GM18517 (cell line): ENCODE measurements around the gene S100B.

Source experiments
- ATAC-seq: cut with Tn5 transposase; IDR thresholded peaks from one replicate; pipeline ENCODE4 v1.9.1; 2021; ENCODE audit warnings: mild to moderate bottlenecking, moderate library complexity; ENCODE audit not compliant: unreplicated experiment

S100B gene

DNA sequence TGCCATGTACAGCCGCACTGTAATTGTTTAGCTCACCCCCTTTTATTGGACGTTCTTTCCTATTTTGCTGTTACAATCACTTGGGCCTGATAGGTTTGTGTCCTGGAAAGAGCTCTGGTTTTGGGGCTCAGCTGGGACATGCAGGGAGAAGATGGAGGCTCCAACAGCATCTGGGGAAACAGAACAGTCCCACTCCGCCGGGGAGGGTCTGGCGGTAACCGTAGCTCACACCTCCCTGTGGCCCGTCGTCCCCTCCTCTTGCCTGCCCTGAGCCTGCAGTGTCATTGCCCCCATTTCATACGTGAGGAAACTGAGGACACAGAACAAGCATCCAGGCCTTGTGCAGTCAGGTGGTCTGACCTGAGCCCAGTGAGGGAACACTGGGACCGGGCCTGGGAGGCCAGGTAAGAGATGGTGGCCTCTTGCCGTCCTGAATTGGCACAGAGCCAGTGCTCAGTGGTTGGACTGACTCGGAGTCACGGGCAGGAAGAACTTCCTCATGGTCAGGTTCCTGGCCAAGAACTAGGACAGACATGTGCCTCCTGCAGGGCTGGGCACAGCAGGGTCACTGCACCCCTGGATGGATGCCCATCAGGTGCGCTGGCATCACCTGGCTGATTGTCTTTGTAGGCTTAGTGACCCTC, 41.8 kb downstream of the S100B start:
- no peak for ATAC-seq

DNA sequence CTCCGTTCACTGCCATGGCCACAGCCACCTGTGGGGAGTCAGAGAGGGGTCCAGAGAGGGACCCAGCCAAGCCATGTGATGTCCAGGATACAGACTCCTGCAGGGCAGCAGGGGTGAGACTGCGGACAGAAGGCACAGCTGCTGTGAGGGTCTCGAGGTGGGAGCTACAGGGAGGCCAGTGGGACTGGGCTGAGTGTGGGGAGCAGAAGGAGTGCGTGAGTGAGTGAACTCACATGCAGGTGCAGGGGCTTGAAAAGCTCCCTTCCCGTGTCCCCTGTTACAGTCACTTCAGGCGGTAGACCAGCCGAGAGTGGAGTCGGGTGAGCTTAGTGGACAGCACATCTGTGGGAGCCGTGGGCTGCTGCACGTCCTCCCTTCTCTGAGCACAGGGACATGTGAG, 42.4 kb downstream of the S100B start:
- ATAC-seq = no peak

DNA sequence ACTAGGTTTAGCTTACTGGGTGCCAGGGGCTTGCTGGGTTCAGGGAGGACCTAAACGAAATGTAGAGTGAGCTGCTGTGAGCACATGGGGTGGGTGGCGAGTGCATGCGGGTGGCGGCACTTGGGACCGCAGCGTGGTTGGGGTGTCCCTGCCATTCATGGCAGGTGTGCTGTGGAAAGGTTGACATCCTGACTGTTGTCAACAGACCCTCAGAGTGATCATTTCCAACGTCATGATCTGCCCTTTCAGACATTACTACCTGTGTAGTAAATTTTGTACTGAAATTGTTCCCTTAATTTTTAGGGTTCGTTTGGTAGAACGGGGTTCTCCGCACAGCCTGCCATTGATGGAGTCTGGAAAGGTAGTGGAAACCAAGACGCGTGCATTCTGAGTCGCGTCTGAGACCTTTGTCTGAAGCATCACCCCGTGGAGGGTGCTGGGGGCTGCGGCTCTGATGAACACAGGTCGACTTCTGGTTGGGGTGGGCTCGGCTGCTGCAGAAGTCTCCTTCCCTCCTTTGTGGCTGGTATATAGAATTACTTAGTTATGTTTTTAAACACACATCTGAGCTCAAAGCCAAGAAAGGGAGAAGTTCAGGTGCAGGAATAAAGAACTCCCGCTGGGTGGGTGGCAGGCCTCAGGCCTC, 43.3 kb downstream of the S100B start:
- ATAC-seq = no peak

DNA sequence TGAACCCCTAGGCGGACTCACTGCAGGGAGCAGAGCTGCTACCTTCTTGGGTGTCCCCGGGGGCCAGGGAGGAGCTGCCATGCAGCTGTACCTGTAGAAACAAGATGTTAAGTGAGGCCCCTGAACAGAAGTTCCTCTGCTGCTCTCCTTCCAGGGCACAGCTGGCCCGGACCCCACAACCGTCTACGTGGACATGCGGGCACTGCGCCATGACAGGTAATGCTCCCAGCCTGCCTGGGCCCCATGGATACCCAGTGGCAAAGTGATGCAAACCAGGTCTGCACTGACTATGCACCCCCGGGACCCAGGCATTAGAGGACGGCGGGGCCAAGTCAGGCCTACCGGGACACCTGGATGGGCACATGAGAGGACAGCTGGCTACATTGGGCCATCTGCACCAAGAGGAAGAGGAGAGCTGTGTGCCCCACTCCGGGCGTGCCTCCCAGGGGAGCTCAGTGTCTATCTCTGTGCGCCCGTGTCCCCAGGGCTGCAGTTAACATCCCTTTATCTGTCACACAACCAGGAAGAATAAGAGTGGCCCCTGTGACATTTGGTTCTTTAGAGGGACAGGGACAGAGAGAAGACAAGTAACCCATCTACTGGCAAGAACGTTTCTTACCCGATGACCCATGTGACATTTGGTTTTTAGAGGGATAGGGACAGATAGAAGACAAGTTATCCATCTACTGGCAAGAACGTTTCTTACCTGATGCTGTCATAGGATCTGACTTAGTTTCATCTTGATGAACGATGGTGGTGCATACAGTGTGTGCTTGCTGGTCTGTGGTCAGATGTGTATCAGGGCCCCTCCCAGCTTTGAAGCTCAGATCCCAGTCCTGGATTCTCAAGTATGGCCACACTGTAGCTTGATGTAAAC, 44.1 kb downstream of the S100B start:
- ATAC-seq = no peak

DNA sequence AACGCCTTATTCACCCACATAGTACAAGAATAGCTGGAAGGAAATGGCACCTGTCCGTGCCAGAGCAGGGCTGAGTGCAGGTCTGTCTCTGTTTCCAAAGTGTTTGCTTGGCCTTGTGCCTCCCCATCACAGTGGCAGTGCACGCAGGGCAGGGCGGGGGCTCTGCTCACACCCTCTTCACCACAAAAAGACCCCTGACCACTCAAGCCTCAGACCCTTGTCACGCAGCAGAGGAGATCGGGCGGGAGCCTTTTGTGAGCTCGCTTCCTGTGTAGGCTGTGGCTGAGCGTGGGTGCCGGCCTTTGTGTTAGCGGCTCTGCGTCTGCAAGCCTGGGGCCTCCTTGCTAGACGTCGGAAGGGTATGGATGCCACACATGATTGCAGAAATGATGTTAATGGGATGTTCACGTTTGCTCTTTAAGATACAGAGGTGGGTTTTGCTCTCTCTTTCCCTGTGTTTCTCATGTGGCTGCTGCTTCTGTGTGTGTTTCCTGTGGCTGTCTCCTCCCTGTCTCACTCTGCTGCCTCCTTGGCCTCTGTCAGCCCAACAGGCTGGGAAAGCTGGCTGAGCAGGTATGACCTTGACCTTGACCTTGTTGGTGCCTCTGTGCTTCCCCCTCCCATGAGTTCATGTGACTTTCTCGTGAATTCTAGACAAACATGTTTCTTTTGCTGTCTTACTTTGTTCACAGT, 45.4 kb downstream of the S100B start:
- ATAC-seq = no peak

DNA sequence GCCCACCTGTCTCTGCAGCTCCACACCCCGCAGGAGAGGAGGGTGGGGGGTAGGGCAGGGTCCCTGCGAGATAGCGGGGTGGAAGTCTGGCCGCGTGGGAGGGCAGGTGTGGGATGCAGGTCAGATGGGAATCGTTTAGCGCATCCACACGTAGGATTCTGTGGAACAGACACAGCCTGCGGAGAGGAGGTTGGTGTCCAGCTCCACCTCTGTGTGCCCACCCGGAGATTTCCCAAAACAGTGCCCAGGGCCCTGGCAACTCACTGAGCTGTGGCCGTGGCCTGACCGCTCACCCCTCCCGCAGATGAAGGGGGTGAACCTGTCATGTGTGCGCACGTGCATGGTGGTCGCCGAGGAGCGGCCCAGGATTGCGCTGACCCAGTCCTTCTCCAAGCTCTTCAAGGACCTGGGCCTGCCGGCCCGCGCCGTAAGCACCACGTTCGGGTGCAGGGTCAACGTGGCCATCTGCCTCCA, 46.9 kb downstream of the S100B start:
- ATAC-seq = no peak

DNA sequence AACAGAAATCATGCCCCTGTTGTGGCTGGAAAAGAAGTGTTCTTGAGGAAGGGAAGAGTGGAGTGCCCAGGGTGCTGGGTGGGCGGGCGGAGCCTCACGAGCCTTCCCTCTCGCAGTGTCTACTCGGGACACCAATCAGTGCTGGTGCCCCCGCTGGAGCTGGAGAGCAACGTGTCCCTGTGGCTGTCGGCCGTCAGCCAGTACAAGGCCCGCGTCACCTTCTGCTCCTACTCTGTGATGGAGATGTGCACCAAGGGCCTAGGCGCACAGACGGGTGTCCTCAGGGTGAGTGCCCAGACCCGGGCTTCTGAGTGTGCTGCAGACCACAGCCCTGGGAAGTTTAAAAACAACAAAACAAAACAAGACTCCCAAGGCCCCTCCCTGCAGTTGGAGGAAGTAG, 47.4 kb downstream of the S100B start:
- no peak for ATAC-seq

DNA sequence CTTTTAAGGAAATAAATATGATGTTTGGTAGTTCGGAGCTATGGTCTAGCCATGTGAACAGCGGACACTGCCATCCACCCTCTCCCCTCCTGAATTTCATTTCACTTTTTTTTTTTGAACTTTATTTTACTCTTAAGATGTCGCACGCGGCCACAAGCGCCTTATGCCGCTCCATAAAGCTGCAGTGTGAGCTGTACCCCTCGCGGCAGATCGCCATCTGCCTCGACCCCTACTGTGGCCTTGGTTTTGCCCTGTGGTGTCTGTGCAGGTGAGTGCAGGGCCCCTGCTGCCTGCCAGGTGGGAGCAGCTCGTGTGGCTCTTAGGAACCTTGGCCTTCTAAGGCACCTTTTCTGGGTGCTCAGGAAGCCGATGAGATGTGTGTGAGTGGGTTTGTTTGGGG, 48.1 kb downstream of the S100B start:
- ATAC-seq = no peak

DNA sequence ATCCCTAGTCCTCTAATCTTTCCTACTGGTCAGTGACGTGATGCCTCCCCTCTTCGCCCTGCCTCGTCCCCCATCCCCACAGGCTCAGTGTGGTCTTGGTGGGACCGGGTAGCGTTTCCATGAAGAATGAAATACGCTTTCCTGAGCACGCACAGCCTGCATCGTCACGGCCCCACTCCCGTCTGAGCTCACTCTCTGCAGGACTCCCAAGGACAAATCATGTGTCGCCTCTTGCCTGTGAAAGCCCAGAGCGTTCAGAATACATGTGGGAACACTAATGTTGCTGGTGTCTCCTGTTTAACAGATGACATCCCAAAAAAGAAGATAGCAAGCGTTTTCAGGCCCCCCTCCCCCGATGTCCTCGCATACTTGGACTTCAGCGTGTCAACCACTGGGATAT, 49.2 kb downstream of the S100B start:
- ATAC-seq = no peak

DNA sequence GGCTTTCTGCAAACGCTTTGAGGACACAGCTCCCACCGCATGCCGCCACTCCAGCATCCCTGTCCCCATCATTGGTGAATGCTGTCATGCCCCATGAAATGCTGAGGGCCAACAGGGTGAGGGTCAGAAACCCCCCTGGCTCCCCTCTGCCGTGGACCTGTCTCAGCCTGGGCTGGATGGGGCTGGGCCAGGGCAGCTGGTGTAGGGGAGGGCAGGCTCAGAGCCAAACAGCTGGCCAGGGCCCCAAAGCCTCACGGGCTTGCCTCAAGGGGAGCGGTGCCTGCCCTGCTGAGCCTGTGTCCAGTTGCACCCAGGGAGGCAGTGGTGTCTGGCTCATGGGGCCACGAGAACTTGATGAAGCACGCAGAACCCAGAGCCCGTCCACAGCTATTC, 49.7 kb downstream of the S100B start:
- no peak for ATAC-seq

DNA sequence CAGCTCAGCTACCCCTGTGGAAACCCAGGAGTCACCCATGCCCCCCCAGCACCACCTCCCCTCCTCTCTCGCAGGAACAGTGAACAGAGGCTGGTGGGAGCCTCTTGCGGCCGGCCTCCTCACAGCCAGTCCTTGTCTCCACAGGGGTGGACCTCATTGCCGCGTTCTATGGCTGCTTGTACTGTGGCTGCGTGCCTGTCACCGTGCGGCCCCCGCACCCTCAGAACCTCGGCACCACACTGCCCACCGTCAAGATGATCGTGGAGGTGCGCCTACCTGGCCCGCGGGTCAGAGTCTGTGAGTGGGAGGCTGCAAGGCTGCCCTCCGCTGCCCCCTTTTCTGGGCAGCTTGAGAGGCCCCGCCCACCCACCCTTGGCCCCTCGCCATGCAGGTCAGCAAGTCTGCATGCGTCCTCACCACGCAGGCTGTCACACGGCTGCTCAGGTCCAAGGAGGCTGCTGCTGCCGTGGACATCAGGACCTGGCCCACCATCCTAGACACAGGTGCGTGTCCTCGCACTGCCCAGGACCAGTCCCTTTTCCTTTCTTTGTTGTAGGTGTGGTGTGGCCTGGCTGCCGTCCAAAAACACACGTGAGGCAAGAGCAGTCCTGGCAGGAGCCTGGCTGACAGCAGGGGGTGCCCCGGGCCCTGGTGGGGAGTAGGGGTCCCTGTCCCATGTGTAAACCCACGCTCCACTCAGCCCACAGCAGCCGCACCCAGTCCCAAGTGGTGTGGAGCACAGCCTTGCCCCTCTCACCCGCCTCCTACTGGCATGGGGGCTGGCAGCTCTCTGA, 50.3 kb downstream of the S100B start:
- no peak for ATAC-seq

DNA sequence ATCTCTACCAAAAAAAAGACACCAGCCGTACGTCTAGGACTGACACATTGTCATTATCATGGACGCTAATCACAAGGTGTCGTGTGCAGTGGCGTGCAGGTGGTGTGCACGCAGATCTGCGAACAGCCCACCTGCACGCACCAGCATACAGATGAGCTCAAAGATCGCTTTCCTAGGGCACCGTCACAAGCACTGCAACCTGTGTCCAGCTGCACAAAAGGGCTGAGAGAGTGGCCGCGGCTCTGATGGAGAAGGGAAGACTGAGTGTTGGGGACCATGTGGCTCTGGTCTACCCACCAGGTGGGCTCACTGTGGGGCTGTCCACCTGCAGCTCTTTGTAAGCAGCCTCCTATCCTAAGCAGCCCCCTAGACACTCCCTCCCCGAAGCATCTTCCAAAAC, 50.9 kb downstream of the S100B start:
- ATAC-seq = no peak

DNA sequence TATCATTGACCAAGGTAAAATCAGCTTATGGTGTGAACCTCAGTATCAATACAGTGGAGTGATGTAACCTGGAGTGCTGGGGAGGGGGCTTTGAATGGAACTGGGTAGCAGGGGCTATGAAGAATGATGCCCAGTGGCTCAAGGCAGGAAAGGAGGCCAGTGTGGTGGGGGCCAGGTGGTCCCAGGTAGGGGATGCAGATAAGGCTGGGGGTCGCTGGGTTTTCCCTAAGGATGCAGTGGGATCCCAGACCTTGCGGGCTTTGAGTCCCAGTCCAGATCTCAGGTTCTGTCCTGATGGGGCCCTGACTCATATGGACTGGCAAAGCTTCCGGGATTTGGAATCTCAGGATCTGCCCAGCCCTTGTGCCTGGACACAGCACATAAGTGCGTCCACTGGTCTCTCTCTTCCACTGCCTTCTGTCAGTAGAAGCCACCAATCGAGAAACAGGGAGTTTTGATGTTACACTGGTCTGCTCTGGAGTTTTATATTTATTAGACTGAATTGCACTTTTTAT, 52.0 kb downstream of the S100B start:
- ATAC-seq = no peak

DNA sequence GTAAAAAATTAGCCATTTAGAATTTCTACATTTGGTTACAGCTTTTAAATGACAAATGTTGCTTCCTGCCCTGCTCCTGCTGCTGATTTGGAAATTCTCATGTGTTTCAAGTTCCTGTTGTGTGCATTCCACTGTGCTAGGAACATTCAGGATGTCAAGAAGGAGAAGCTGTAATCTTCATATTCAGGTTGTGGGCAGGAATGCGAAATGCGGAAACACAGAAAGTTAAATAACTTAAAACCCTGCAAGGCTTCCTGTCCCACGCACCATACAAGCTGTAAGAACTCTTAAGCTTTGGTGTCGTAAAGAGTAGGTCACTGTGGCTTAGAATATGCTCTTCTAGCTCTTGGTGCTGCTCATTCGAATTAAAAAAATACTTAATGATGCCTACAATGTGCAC, 52.6 kb downstream of the S100B start:
- no peak for ATAC-seq

DNA sequence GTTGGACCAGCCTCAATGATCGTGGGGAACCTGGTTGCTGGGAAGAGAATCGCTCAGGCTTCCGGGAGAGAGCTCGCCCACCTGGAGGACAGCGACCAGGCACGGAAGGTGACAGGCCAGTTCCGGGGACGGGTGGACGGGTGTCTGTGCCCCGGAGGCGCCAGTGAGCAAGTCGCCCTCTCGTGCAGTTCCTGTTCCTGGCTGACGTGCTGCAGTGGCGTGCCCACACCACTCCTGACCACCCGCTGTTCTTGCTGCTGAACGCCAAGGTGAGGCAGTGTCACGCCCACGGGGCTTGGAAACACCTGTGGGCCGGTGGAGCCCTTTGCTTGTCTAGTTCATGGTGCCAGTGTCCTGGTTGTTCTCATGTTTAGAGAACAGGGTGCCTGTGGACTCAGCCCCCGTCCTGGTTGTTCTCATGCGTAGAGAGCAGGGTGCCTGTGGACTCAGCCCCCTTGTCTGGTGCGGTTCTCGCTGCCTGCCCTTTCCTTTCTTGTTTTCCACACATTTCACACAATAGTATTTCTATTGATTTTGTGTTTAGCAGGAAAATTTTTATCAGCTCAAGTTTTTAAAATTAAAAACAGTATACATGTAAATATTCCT, 53.1 kb downstream of the S100B start:
- no peak for ATAC-seq

DNA sequence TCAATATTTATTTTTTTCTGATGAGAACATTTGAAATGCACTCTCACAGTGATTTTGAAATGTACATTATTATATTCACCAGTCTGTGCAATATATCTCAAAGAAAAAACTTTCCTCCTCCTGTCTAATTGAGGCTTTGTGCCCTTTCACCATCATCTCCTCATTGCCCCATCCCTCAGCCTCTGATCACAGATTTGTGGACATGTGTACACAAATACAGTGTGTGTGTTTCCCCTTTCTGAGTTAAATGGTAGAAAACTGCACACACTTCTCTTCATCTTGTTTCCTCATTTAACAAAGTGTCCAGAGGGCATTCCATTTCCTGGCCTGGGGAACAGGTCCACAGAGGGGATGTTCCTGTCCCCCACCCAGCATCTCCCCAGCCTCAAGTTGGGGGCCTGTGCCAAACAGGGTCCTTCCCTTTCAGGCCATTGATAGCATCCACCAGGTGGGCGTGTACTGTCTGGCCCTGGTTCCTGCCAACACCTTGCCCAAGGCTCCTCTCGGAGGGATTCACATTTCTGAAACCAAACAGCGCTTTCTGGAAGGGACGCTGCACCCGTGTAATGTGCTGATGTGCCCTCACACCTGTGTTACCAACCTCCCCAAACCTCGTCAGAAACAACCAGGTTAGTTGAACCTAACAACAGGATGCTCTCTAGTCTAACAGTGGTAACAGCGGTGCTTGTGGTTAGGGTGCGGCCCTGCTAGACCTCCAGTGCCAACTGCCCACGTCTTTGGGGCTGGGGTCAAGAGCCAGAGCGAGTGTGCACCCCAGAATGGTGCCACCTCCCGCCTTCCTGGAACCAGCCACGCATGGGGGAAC, 54.6 kb downstream of the S100B start:
- ATAC-seq = no peak

DNA sequence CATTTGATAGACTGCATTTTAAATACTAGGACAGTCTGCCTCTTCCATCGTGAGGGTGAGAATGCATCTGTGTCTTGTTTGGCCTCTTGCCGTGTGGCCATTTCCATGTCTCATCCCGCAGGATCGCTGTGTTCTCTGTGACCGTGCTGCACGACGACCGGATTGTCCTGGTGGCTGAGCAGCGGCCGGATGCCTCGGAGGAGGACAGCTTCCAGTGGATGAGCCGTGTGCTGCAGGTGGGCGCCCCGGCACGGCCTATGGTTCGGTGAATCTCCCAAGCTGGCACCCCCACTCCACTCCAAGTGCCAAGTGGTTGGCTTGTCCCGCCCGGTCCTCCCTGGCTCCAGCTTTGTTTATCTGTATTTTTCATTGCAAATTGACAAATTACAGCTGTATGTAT, 55.2 kb downstream of the S100B start:
- ATAC-seq = no peak
